GM19099 (cell line): Measurements from ENCODE around the gene TSPAN18.

Experiments
- POLR2A ChIP-seq: IDR thresholded peaks from 3 replicates; pipeline ENCODE4 v1.6.1; 2011; ENCODE audit warnings: low read depth; ENCODE audit not compliant: insufficient read length; ENCODE audit errors: extremely low read depth

TSPAN18 gene

GRCh38 chr11:44755556-44756523 lies 29.1 kb downstream of the TSPAN18 start:
- TF ChIP-seq POLR2A = no peak

- TF ChIP-seq POLR2A = no peak
Measured at GRCh38 chr11:44758983-44759382, 32.2 kb downstream of the TSPAN18 start.

- no peak for TF ChIP-seq POLR2A
Measured at GRCh38 chr11:44759743-44760476, 33.1 kb downstream of the TSPAN18 start.

- no peak for TF ChIP-seq POLR2A
Measured at GRCh38 chr11:44760477-44760872, 33.7 kb downstream of the TSPAN18 start.

- no peak for TF ChIP-seq POLR2A
Measured at GRCh38 chr11:44760917-44761550, 34.3 kb downstream of the TSPAN18 start.

GRCh38 chr11:44761551-44761961 lies 34.8 kb downstream of the TSPAN18 start:
- no peak for TF ChIP-seq POLR2A

GRCh38 chr11:44763121-44763820 lies 36.5 kb downstream of the TSPAN18 start:
- no peak for TF ChIP-seq POLR2A

- no peak for TF ChIP-seq POLR2A
Measured at GRCh38 chr11:44764583-44764982, 37.8 kb downstream of the TSPAN18 start.

GRCh38 chr11:44765026-44765595 lies 38.3 kb downstream of the TSPAN18 start:
- no peak for TF ChIP-seq POLR2A

GRCh38 chr11:44765676-44766075 lies 38.9 kb downstream of the TSPAN18 start:
- TF ChIP-seq POLR2A = no peak

- no peak for TF ChIP-seq POLR2A
Measured at GRCh38 chr11:44766112-44766971, 39.6 kb downstream of the TSPAN18 start.

- no peak for TF ChIP-seq POLR2A
Measured at GRCh38 chr11:44766972-44767278, 40.2 kb downstream of the TSPAN18 start.

- no peak for TF ChIP-seq POLR2A
Measured at GRCh38 chr11:44767421-44767820, 40.7 kb downstream of the TSPAN18 start.

GRCh38 chr11:44770401-44770800 lies 43.6 kb downstream of the TSPAN18 start:
- no peak for TF ChIP-seq POLR2A
